ENCODE results near the gene CDC42BPA. TPM values are rescaled to one million over a fixed set of nuclear protein-coding genes. Genes with fewer than 3 reads are reported as not detected.

The CDC42BPA gene
- 279 TPM for total RNA-seq

GRCh38 chr1:227318016-227318852 is at the start of gene CDC42BPA:
CDC42BPA (minus strand) TSS chr1:227318492; CDS start chr1:227317182, 1,310 bp downstream.

GRCh38 chr1:226940029-226940805 is 378.1 kb downstream of the CDC42BPA start, which contains the start of gene COQ8A:
COQ8A (plus strand) TSS chr1:226940294; CDS start chr1:226961386, 21,092 bp downstream.

Small RNAs within 50 kb of the gene (small RNA-seq; reads per million reads assigned to genes)
- not detected for gene AL353689.1 (ENCODE audit: low replicate concordance)

Other genes with a start within 250 kb of the CDC42BPA start
- gene ZNF678, start 245.1 kb upstream of the CDC42BPA start, total RNA-seq = 72.9 TPM

All from parietal lobe (tissue), 2 donors.